ENCODE data around the gene ROCK2.
"Not testable (repeated sequence)": the region's sequence is repeated elsewhere in the genome, so short reads cannot be mapped to it uniquely, and the experiment has no call there.

The ROCK2 gene

GRCh38 chr2:11174222-11174621 lies 170.2 kb downstream of the ROCK2 start:
- DNase-seq: no peak
- H3K9me3 Mint-ChIP-seq: no peaks in the 10 kb centered on the region
- peaks cover 3% of the 10 kb centered on the region for H3K4me1 Mint-ChIP-seq
- peaks cover 4% of the 10 kb centered on the region for H3K27me3 Mint-ChIP-seq (ENCODE audit: low read depth, poor library complexity)
- peaks cover 13% of the 10 kb centered on the region for H3K36me3 Mint-ChIP-seq (ENCODE audit: low read depth)
- no peak for TF ChIP-seq CTCF (IDR thresholded peaks at IDR 0.05)
- H3K27ac Mint-ChIP-seq: peak overlapping the region; percentile 36
- H3K4me3 Mint-ChIP-seq: no peak overlapping the region

- DNase-seq: no peak
- H3K27ac Mint-ChIP-seq: peak overlapping the region; percentile 85
Measured at GRCh38 chr2:11169333-11169732, 175.1 kb downstream of the ROCK2 start.

GRCh38 chr2:11168488-11168887 lies 175.9 kb downstream of the ROCK2 start:
- H3K27ac Mint-ChIP-seq: peak overlapping the region; percentile 50
- no peaks in the 10 kb centered on the region for H3K9me3 Mint-ChIP-seq
- H3K36me3 Mint-ChIP-seq (ENCODE audit: low read depth): no peaks in the 10 kb centered on the region
- no peaks in the 10 kb centered on the region for H3K27me3 Mint-ChIP-seq (ENCODE audit: low read depth, poor library complexity)
- no peak for DNase-seq
- no peak overlapping the region for H3K4me3 Mint-ChIP-seq
- H3K4me1 Mint-ChIP-seq: peaks cover 11% of the 10 kb centered on the region
- TF ChIP-seq CTCF (IDR thresholded peaks at IDR 0.05): no peak

More at GRCh38 chr2:11169333-11169732, 175.1 kb downstream of the ROCK2 start:
- H3K4me1 Mint-ChIP-seq: peaks cover 6% of the 10 kb centered on the region
- H3K27me3 Mint-ChIP-seq (ENCODE audit: low read depth, poor library complexity): no peaks in the 10 kb centered on the region
- TF ChIP-seq CTCF (IDR thresholded peaks at IDR 0.05): no peak
- no peaks in the 10 kb centered on the region for H3K36me3 Mint-ChIP-seq (ENCODE audit: low read depth)
- no peaks in the 10 kb centered on the region for H3K9me3 Mint-ChIP-seq
- H3K4me3 Mint-ChIP-seq: no peak overlapping the region

- no peak for DNase-seq
Measured at GRCh38 chr2:11166476-11166875, 178.0 kb downstream of the ROCK2 start.

GRCh38 chr2:11165046-11165445 lies 179.4 kb downstream of the ROCK2 start:
- H3K4me1 Mint-ChIP-seq: peaks cover 18% of the 10 kb centered on the region
- H3K27ac Mint-ChIP-seq; DNase-seq; H3K27me3 Mint-ChIP-seq (ENCODE audit: low read depth, poor library complexity); H3K9me3 Mint-ChIP-seq; H3K4me3 Mint-ChIP-seq; H3K36me3 Mint-ChIP-seq (ENCODE audit: low read depth): not testable (repeated sequence)

More at GRCh38 chr2:11166476-11166875, 178.0 kb downstream of the ROCK2 start:
- no peaks in the 10 kb centered on the region for H3K9me3 Mint-ChIP-seq
- H3K27me3 Mint-ChIP-seq (ENCODE audit: low read depth, poor library complexity): no peaks in the 10 kb centered on the region
- no peaks in the 10 kb centered on the region for H3K36me3 Mint-ChIP-seq (ENCODE audit: low read depth)
- no peak overlapping the region for H3K4me3 Mint-ChIP-seq
- no peak overlapping the region for H3K27ac Mint-ChIP-seq
- no peak for TF ChIP-seq CTCF (IDR thresholded peaks at IDR 0.05)
- peaks cover 11% of the 10 kb centered on the region for H3K4me1 Mint-ChIP-seq

GRCh38 chr2:11163439-11164317 lies 180.8 kb downstream of the ROCK2 start:
- TF ChIP-seq CTCF (IDR thresholded peaks at IDR 0.05): no peak
- Mint-ChIP-seq H3K27me3 (ENCODE audit: low read depth, poor library complexity) (no peaks in the 10 kb centered on the region), H3K4me1 (peaks cover 22% of the 10 kb centered on the region), H3K9me3 (no peaks in the 10 kb centered on the region), H3K4me3 (no peak overlapping the region), H3K36me3 (ENCODE audit: low read depth) (no peaks in the 10 kb centered on the region), H3K27ac (no peak overlapping the region)
- DNase-seq: no peak

Measured in nephron progenitor cell (in vitro differentiated cells).